OCI-LY7 (cell line): ENCODE results near the gene CYB5RL.

Experiments used
- EZH2phosphoT487 ChIP-seq: fragments of 200-600 bp; sonication (generic); IDR thresholded peaks from 2 replicates; pipeline ENCODE4 v1.6.1; 2018; ENCODE audit warnings: low read depth, borderline replicate concordance, mild to moderate bottlenecking, mixed run types, antibody characterized with exemption, low read length, moderate library complexity, mixed read lengths
- TF ChIP-seq, protein P1 (sequence below): fragments of 200-600 bp; sonication (generic); conservative IDR thresholded peaks from 2 replicates; pipeline ENCODE4 v1.5.1; 2014; ENCODE audit warnings: mild to moderate bottlenecking, antibody characterized with exemption, low read length, moderate library complexity, mixed read lengths

DNA sequence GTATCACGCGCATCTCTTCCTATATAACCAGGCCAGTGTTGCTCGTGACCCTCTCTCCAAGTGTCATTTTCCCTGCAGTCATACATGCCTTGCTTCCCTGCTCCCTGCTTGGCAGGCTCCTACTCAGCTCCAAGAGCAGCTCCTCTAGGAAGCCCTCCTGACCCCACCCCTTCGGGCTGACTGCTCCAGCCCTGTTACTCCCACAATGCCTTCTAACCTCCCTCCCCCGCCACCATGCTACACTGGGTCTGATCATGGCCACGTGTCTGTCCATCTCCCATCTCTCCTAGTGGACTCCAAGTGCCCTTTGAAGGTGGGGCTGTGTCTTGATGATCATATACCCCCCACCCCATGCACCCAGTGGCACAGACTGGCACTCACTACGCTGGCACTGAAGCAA lies 44.8 kb upstream of the CYB5RL start:
- TF ChIP-seq, protein P1, sequence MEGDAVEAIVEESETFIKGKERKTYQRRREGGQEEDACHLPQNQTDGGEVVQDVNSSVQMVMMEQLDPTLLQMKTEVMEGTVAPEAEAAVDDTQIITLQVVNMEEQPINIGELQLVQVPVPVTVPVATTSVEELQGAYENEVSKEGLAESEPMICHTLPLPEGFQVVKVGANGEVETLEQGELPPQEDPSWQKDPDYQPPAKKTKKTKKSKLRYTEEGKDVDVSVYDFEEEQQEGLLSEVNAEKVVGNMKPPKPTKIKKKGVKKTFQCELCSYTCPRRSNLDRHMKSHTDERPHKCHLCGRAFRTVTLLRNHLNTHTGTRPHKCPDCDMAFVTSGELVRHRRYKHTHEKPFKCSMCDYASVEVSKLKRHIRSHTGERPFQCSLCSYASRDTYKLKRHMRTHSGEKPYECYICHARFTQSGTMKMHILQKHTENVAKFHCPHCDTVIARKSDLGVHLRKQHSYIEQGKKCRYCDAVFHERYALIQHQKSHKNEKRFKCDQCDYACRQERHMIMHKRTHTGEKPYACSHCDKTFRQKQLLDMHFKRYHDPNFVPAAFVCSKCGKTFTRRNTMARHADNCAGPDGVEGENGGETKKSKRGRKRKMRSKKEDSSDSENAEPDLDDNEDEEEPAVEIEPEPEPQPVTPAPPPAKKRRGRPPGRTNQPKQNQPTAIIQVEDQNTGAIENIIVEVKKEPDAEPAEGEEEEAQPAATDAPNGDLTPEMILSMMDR = no peak
- TF ChIP-seq EZH2phosphoT487 = no peak
